Neural cell (in vitro differentiated cells): ENCODE measurements around the gene PLXNA3. TPM values are rescaled to one million over a fixed set of nuclear protein-coding genes. Genes with fewer than 3 reads are reported as not detected.

ENCODE experiments used
- H2AFZ ChIP-seq: fragments of 200-600, 300-800 bp; sonication (generic), shearing (Covaris generic); 2 replicates; pipeline ENCODE4 v1.6.0; 2014; ENCODE audit warnings: low read depth, mild to moderate bottlenecking, antibody characterized with exemption, low read length, moderate library complexity
- H3F3A ChIP-seq: fragments of 200-600 bp; shearing (Covaris generic); 2 replicates; pipeline ENCODE4 v1.6.1; 2016; ENCODE audit warnings: mild to moderate bottlenecking, moderate library complexity, mixed read lengths, antibody characterized with exemption, low read length; ENCODE audit not compliant: insufficient read depth, poor library complexity, severe bottlenecking
- H3K27ac ChIP-seq: fragments of 200-600, 300-800 bp; sonication (generic), shearing (Covaris generic); 2 replicates; pipeline ENCODE4 v1.5.1; 2014; ENCODE audit warnings: mild to moderate bottlenecking, low read length, moderate library complexity
- H3K27me3 ChIP-seq: fragments of 300-800, 200-600 bp; sonication (generic), shearing (Covaris generic); 2 replicates; pipeline ENCODE4 v1.6.0; 2014; ENCODE audit warnings: mild to moderate bottlenecking, low read depth, low read length, moderate library complexity; ENCODE audit not compliant: insufficient read depth
- H3K36me3 ChIP-seq: fragments of 300-800, 200-600 bp; sonication (generic), shearing (Covaris generic); 2 replicates; pipeline ENCODE4 v1.5.1; 2014; ENCODE audit warnings: mild to moderate bottlenecking, antibody characterized with exemption, low read length, moderate library complexity; ENCODE audit not compliant: insufficient read depth
- H3K4me2 ChIP-seq: fragments of 300-800, 200-600 bp; sonication (generic), shearing (Covaris generic); 2 replicates; pipeline ENCODE4 v1.6.0; 2014; ENCODE audit warnings: mild to moderate bottlenecking, low read length
- H3K4me3 ChIP-seq: fragments of 300-800, 200-600 bp; sonication (generic), shearing (Covaris generic); 2 replicates; pipeline ENCODE4 v1.5.1; 2014; ENCODE audit warnings: mild to moderate bottlenecking, low read length, moderate library complexity
- H3K79me2 ChIP-seq: fragments of 200-600 bp; shearing (Covaris generic); replicated peaks from 2 replicates; pipeline ENCODE4 v1.6.0; 2014; ENCODE audit warnings: mild to moderate bottlenecking, low read length, moderate library complexity; ENCODE audit not compliant: insufficient read depth
- H3K9ac ChIP-seq: fragments of 300-800, 200-600 bp; sonication (generic), shearing (Covaris generic); 2 replicates; pipeline ENCODE4 v1.6.1; 2016; ENCODE audit warnings: mild to moderate bottlenecking, low read length, mixed read lengths
- H3K9me2 ChIP-seq: fragments of 200-600 bp; shearing (Covaris generic); 2 replicates; pipeline ENCODE4 v1.6.1; 2016; ENCODE audit warnings: mild to moderate bottlenecking, low read length, mixed read lengths; ENCODE audit not compliant: insufficient read depth
- H3K9me3 ChIP-seq: fragments of 200-600, 300-800 bp; sonication (generic), shearing (Covaris generic); 2 replicates; pipeline ENCODE4 v1.6.1; 2016; ENCODE audit warnings: mild to moderate bottlenecking, mixed run types, low read length, moderate library complexity, mixed read lengths
- H4K20me1 ChIP-seq: fragments of 200-600 bp; shearing (Covaris generic); 2 replicates; pipeline ENCODE4 v1.6.1; 2016; ENCODE audit warnings: mild to moderate bottlenecking, mixed run types; ENCODE audit not compliant: insufficient read depth
- CTCF ChIP-seq: fragments of 450-650 bp; IDR thresholded peaks from 2 replicates; pipeline ENCODE4 v1.5.1; 2014; ENCODE audit warnings: antibody characterized with exemption, mild to moderate bottlenecking, moderate library complexity; ENCODE audit not compliant: poor library complexity, severe bottlenecking
- EP300 ChIP-seq: fragments of 450-650 bp; conservative IDR thresholded peaks from 2 replicates; pipeline ENCODE4 v1.6.1; 2014; ENCODE audit warnings: antibody characterized with exemption, mild to moderate bottlenecking, moderate library complexity; ENCODE audit not compliant: poor library complexity, severe bottlenecking
- EZH2 ChIP-seq: fragments of 200-600, 300-800 bp; shearing (Covaris generic), sonication (generic); IDR thresholded peaks from 2 replicates; pipeline ENCODE4 v1.6.1; 2014; ENCODE audit warnings: antibody characterized with exemption, low read length, borderline replicate concordance, mild to moderate bottlenecking; ENCODE audit not compliant: insufficient read depth, poor library complexity, severe bottlenecking
- MXI1 ChIP-seq: fragments of 450-650 bp; conservative IDR thresholded peaks from 2 replicates; pipeline ENCODE4 v1.6.1; 2014; ENCODE audit warnings: antibody characterized with exemption, mild to moderate bottlenecking; ENCODE audit not compliant: poor library complexity, severe bottlenecking
- POLR2AphosphoS5 ChIP-seq: IDR thresholded peaks from 2 replicates; pipeline ENCODE4 v1.6.1; 2012
- RAD21 ChIP-seq: fragments of 450-650 bp; conservative IDR thresholded peaks from 2 replicates; pipeline ENCODE4 v1.6.1; 2014; ENCODE audit warnings: antibody characterized with exemption, mild to moderate bottlenecking, moderate library complexity
- REST ChIP-seq: IDR thresholded peaks from 2 replicates; pipeline ENCODE4 v1.6.1; 2012; ENCODE audit warnings: borderline replicate concordance
- SMC3 ChIP-seq: fragments of 450-650 bp; conservative IDR thresholded peaks from 2 replicates; pipeline ENCODE4 v1.6.1; 2014; ENCODE audit warnings: antibody characterized with exemption, mild to moderate bottlenecking, moderate library complexity; ENCODE audit not compliant: poor library complexity
- TAF1 ChIP-seq: IDR thresholded peaks from 2 replicates; pipeline ENCODE4 v1.6.1; 2012; ENCODE audit warnings: low read depth
- polyA minus RNA-seq: library from RNA; depleted of rRNA, polyadenylated mRNA; stranded (reverse); fragments of >200 nt; gene quantifications from 2 replicates; pipeline ENCODE4 v1.2.3, GENCODE V29; 2014
- polyA plus RNA-seq: library from polyadenylated mRNA; depleted of rRNA; stranded (reverse); fragments of >200 nt; gene quantifications from 2 replicates; pipeline ENCODE4 v1.2.3, GENCODE V29; 2014

The PLXNA3 gene
- polyA plus RNA-seq (17.2 and 22.2 TPM in 2 replicates), polyA minus RNA-seq (27.8 and 28.4 TPM in 2 replicates)

- Histone ChIP-seq H3F3A (no peaks in the 10 kb centered on the region), H3K4me3 (peak within 1 kb of the TSS; percentile 85), H3K9ac (peak within 1 kb of the TSS; percentile 82), H3K36me3 (no peaks in the 10 kb centered on the region), H3K9me2 (no peaks in the 10 kb centered on the region), H3K9me3 (no peaks in the 10 kb centered on the region), H3K4me2 (no peak within 1 kb of the TSS), H3K27ac (peak within 1 kb of the TSS; percentile 62), H2AFZ (no peak within 1 kb of the TSS), H4K20me1 (no peaks in the 10 kb centered on the region), H3K27me3 (no peaks in the 10 kb centered on the region), H3K79me2 (peaks cover 18% of the 10 kb centered on the region)
- TF ChIP-seq CTCF (no peak), POLR2AphosphoS5 (peak; percentile 55), RAD21 (no peak), SMC3 (no peak), EZH2 (no peak), TAF1 (no peak), EP300 (no peak), MXI1 (peak; percentile 52), REST (no peak)
Measured at GRCh38 chrX:154458116-154458953, at the start of gene PLXNA3. Gene PLXNA3, plus strand, starts transcription at chrX:154458281. Its CDS starts 1,903 bp downstream, at chrX:154460184.

- Histone ChIP-seq H3F3A (no peaks in the 10 kb centered on the region), H3K27me3 (no peaks in the 10 kb centered on the region), H3K27ac (no peak overlapping the region), H3K9ac (no peak overlapping the region), H3K9me3 (no peaks in the 10 kb centered on the region), H3K4me3 (no peak overlapping the region), H3K79me2 (no peaks in the 10 kb centered on the region), H3K9me2 (no peaks in the 10 kb centered on the region), H3K4me2 (no peak overlapping the region), H4K20me1 (no peaks in the 10 kb centered on the region), H2AFZ (no peak overlapping the region), H3K36me3 (no peaks in the 10 kb centered on the region)
- TF ChIP-seq MXI1, result no peak
- TF ChIP-seq CTCF, result no peak
- TF ChIP-seq TAF1, result no peak
- no peak for TF ChIP-seq RAD21
- TF ChIP-seq EZH2, result no peak
- TF ChIP-seq SMC3, result no peak
- TF ChIP-seq REST, result no peak
- no peak for TF ChIP-seq POLR2AphosphoS5
- TF ChIP-seq EP300, result no peak
Measured at GRCh38 chrX:154408659-154409221, 49.3 kb upstream of the PLXNA3 start.
